Fibroblast of skin of back (primary cell): ENCODE measurements around the gene GPRIN2.
A peak's percentile ranks its signal among the peaks of the same experiment; 100 is the strongest.
"Not testable (repeated sequence)": the region's sequence is repeated elsewhere in the genome, so short reads cannot be mapped to it uniquely, and the experiment has no call there.

Experiments used
- DNase-seq: peaks from one replicate; pipeline ENCODE4 v3.0.0-alpha.2; 2013

Gene GPRIN2

DNA sequence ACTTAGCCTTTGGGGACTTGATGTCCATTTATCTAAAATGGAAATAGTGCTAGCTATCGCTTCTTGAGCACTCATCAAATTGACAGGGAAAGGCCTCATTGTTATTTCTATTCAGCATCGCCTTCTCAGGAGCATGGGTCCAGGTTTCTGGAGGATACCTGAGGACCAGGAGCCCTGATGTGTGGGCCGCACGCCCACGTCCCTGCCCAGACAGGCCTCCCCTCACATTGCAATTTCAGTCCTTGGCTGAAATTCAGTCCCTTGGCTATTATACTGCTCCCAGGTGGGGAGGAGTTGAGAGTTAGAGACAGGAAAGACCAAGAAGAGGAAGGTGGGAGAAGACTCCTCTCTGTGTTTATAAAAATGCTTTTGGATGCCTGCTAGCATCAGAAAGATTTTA is 38.9 kb downstream of the GPRIN2 start:
- no peak for DNase-seq

DNA sequence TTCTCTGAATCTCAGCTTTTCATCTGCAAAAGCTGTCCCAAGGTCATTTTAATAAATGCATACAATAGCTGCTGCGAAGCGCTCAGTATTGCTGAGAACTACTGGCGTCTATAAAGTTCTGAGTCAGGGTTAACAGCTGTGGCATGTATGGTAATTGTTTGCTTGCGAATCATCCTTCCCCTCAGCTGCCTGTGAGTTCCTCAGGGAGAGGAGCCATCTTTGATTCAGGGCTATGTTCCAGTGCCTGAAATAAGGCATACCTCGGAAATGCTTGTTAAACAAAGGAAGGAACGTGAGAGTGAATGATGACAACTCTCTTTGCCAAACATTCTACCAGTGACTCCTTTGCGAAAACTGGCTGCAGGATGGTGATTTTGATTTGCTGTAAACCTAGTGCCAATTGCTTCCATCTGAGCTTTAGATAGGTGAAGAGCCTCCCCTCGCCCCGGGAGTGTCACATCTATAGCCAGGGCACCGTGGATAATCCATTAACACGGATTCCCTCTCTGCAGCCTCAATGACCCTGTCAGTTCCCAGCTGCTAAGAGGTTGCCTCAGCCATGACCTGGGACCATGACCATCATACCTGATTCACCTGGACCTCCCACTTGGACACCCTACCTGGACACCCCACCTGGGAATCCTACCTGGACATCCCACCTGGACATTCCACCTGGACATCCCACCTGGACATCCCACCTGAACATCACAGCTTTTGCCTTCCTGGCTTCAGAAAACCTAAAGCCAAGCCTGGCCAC is 39.6 kb downstream of the GPRIN2 start:
- DNase-seq, result peak; percentile 89

DNA sequence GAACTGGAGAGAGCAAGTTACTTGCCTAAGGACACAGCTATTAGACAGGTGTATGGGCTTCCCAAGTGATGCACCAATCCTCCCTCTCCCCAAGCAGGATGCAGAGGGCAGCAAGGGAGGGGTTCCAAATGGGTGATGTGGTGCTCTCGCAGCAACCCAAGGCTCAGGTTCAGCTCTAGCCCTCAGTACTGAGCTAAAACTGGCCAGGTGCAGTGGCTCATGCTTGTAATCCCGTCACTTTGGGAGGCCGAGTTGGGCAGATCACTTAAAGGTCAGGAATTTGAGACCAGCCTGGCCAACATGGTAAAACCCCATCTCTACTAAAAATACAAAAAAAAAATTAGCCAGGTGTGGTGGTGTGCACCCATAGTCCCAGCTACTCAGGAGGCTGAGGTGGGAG is 40.7 kb downstream of the GPRIN2 start:
- no peak for DNase-seq

- DNase-seq, result no peak
Measured at GRCh38 chr10:46515366-46515765, 41.1 kb downstream of the GPRIN2 start.

GRCh38 chr10:46514899-46515298 is 41.6 kb downstream of the GPRIN2 start:
- no peak for DNase-seq

DNA sequence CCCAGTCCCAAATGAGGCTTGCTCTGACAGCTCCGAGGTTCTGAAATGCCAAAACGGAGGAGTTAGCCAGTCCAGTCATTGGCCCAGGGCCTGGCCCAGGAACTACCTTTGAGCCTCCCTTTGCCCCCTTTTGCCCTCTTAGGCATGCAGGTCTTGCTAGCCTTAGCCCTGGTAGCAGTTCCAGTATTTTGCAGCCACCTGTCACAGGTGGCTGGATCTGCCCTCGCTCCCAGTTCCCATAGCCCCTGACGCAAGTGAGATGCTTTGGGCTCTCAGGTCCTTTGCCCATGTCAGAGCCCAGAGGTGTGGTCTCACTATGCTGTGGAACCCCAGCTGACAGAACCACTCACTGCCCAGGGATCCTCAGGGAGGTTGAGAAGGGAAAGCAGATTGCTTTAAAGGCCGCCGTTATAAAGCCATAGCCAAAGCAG is 42.0 kb downstream of the GPRIN2 start:
- DNase-seq, result no peak

DNA sequence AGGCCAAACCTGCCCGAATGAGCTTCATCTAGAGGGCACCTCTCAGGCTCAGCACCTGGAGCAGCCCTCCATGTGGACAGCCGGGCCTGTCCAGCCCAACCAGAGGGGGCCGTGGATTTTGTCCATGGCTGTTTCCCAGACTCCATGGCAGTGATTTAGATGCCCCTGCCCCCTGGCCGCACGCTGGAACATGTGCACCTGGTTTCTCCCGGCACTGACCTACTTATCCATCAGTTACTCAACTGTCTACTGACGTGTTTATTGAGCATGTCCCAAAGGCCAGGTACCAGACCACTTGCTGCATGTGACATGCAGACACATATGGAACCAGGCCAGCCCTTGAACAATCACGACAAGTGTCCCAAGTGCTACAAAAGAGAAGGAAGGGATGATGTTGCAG is 43.1 kb downstream of the GPRIN2 start:
- not testable (repeated sequence) for DNase-seq

DNA sequence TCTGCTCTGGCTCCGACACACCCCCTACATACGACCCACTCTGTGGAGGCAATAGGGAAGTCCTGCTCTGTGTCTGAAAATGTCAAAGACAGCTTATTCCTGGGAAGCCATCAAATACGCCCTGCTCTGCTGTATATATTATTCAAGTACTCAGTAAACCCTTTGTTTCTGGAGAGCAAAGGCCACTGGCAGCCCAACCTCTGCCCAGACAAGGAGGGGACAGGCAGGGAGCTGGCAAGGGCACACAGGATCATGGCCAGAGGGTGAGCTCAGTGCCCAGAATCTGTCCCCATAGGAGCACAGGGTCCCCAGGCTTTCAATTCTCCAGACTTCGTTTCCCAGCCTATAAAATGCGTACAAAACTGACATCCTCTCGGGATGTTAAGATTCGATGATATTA is 43.7 kb downstream of the GPRIN2 start:
- not testable (repeated sequence) for DNase-seq

GRCh38 chr10:46512002-46512401 is 44.5 kb downstream of the GPRIN2 start:
- not testable (repeated sequence) for DNase-seq
